CD14-positive monocyte (primary cell): ENCODE data around the gene B3GALT4. TPM values are rescaled to one million over a fixed set of nuclear protein-coding genes. Genes with fewer than 3 reads are reported as not detected.
A peak's percentile ranks its signal among the peaks of the same experiment; 100 is the strongest.

Source experiments
- DNase-seq, 3 donors: peaks; one replicate each; pipeline ENCODE4 v3.0.0-alpha.2; 2011 to 2022
- H2AFZ ChIP-seq: 2 replicates; pipeline ENCODE4 v1.6.0; 2012; ENCODE audit warnings: mild to moderate bottlenecking, low read depth, low read length, inconsistent platforms; ENCODE audit not compliant: insufficient read depth, poor library complexity, severe bottlenecking
- H3K27ac ChIP-seq, 2 donors: 1 replicate in 1 of 2; 2 replicates in 1 of 2; pipeline ENCODE4 v1.5.1; 2012 to 2013; ENCODE audit warnings: low read length in 2 of 2, control low read depth in 1 of 2, inconsistent platforms in 1 of 2, low read depth in 1 of 2, mild to moderate bottlenecking in 1 of 2
- H3K27me3 ChIP-seq, 2 donors: one replicate each; pipeline versions ENCODE4 v1.6.0 to v1.6.1; 2011 to 2013; ENCODE audit warnings: low read length in 2 of 2; ENCODE audit not compliant: control insufficient read depth in 2 of 2, insufficient read depth in 2 of 2
- H3K36me3 ChIP-seq, 2 donors: replicated peaks in 1 of 2; 1 replicate in 1 of 2; 2 replicates in 1 of 2; pipeline versions ENCODE4 v1.5.1 to v1.6.1; 2012 to 2013; ENCODE audit warnings: low read length in 2 of 2, control low read depth in 1 of 2, inconsistent platforms in 1 of 2, mild to moderate bottlenecking in 1 of 2; ENCODE audit not compliant: insufficient read depth in 2 of 2, control insufficient read depth in 1 of 2
- H3K4me1 ChIP-seq, 2 donors: 1 replicate in 1 of 2; 2 replicates in 1 of 2; pipeline versions ENCODE4 v1.5.1 to v1.6.1; 2012 to 2013; ENCODE audit warnings: low read length in 2 of 2, control low read depth in 1 of 2, inconsistent platforms in 1 of 2, mild to moderate bottlenecking in 1 of 2, moderate library complexity in 1 of 2; ENCODE audit not compliant: insufficient read depth in 2 of 2, control insufficient read depth in 1 of 2
- H3K4me2 ChIP-seq: replicated peaks from 2 replicates; pipeline ENCODE3; 2012; ENCODE audit warnings: low read length, moderate library complexity, mild to moderate bottlenecking; ENCODE audit not compliant: poor library complexity, severe bottlenecking; ENCODE audit errors: extremely low read depth
- H3K4me3 ChIP-seq, 3 experiments: fragments of 200-600 bp in 1 of 3; sonication (generic) in 1 of 3; replicated peaks in 1 of 3; 1 replicate in 2 of 3; 2 replicates in 1 of 3; pipeline ENCODE4 v1.5.1; 2011 to 2013; ENCODE audit warnings: low read length in 3 of 3, mild to moderate bottlenecking in 3 of 3, control low read depth in 2 of 3, low read depth in 2 of 3, inconsistent platforms in 1 of 3, moderate library complexity in 1 of 3
- H3K79me2 ChIP-seq: 2 replicates; pipeline ENCODE4 v1.6.0; 2012; ENCODE audit warnings: mild to moderate bottlenecking, control low read depth, inconsistent platforms, low read length, moderate library complexity; ENCODE audit not compliant: insufficient read depth
- H3K9ac ChIP-seq: 2 replicates; pipeline ENCODE4 v1.6.0; 2017; ENCODE audit warnings: low read length, mild to moderate bottlenecking; ENCODE audit not compliant: insufficient read depth, poor library complexity, severe bottlenecking
- H3K9me3 ChIP-seq, 2 donors: replicated peaks in 1 of 2; 1 replicate in 1 of 2; 2 replicates in 1 of 2; pipeline versions ENCODE4 v1.5.1 to v1.6.1; 2012 to 2013; ENCODE audit warnings: low read length in 2 of 2, control low read depth in 1 of 2; ENCODE audit not compliant: control insufficient read depth in 1 of 2, insufficient read depth in 1 of 2
- H4K20me1 ChIP-seq: 2 replicates; pipeline ENCODE4 v1.6.0; 2012; ENCODE audit warnings: mild to moderate bottlenecking, low read length, control low read depth, moderate library complexity; ENCODE audit not compliant: insufficient read depth
- H3K27ac Mint-ChIP-seq, 7 donors: one replicate each; pipeline ENCODE4 v1.8.0; 2020; ENCODE audit warnings: mild to moderate bottlenecking in 7 of 7, mixed read lengths in 7 of 7, moderate library complexity in 6 of 7, inconsistent platforms in 2 of 7
- H3K27me3 Mint-ChIP-seq, 3 donors: one replicate each; pipeline ENCODE4 v1.8.0; 2021 to 2022; ENCODE audit warnings: low read depth in 3 of 3, mild to moderate bottlenecking in 3 of 3, mixed read lengths in 3 of 3, moderate library complexity in 3 of 3, inconsistent platforms in 1 of 3
- H3K36me3 Mint-ChIP-seq, 2 donors: one replicate each; pipeline ENCODE4 v1.8.0; 2020; ENCODE audit warnings: mixed read lengths in 2 of 2, inconsistent platforms in 1 of 2, mild to moderate bottlenecking in 1 of 2
- H3K4me1 Mint-ChIP-seq: one replicate; pipeline ENCODE4 v1.8.0; 2020; ENCODE audit warnings: mild to moderate bottlenecking, mixed read lengths
- H3K4me3 Mint-ChIP-seq, 2 donors: one replicate each; pipeline ENCODE4 v1.8.0; 2020; ENCODE audit warnings: mild to moderate bottlenecking in 2 of 2, mixed read lengths in 2 of 2, moderate library complexity in 1 of 2
- H3K9me3 Mint-ChIP-seq, 7 donors: one replicate each; pipeline ENCODE4 v1.8.0; 2020 to 2022; ENCODE audit warnings: mixed read lengths in 7 of 7, mild to moderate bottlenecking in 6 of 7, moderate library complexity in 6 of 7, inconsistent platforms in 2 of 7
- CTCF ChIP-seq: fragments of 200-600 bp; IDR thresholded peaks from one replicate; pipeline ENCODE4 v1.8.0; 2022; ENCODE audit warnings: antibody characterized with exemption, mild to moderate bottlenecking
- WGBS: methylation state at CpG from one replicate; pipeline ENCODE4 v1.1.5; 2013; ENCODE audit warnings: missing lambda C conversion rate; ENCODE audit not compliant: insufficient coverage; 5-methylcytosine and 5-hydroxymethylcytosine counted together
- intact Hi-C, 2 donors: fragments of 100-400 bp; cut with micrococcal nuclease; formaldehyde crosslinking; loops; one replicate each; pipeline versions ENCODE4 v1.15.0 to v1.15.1; 2023
- polyA plus RNA-seq, 3 donors: library from polyadenylated mRNA; depleted of rRNA in 1 of 3; unstranded in 2 of 3; stranded (reverse) in 1 of 3; fragments of 300-500 nt in 2 of 3; fragments of >200 nt in 1 of 3; fragmentation: Illumina TruSeq in 2 of 3; gene quantifications; 1 replicate in 2 of 3; 2 replicates in 1 of 3; pipeline ENCODE4 v1.2.3, GENCODE V29; 2012 to 2021

B3GALT4 gene
- polyA plus RNA-seq, 3 donors: 6.5 to 32.2 (median 28.5) TPM

- Histone ChIP-seq H3K27ac (peak overlapping the region in 1 of 2 donors; percentile 75), H3K36me3 (peaks cover 49 to 70% of the 10 kb centered on the region in 2 donors), H3K9ac (peak overlapping the region; percentile 68), H3K79me2 (peaks cover 51% of the 10 kb centered on the region), H3K4me1 (peaks cover 19 to 23% of the 10 kb centered on the region in 2 donors), H3K9me3 (no peaks in the 10 kb centered on the region), H3K4me2 (peak overlapping the region; percentile 90), H4K20me1 (peaks cover 49% of the 10 kb centered on the region), H3K4me3 (peak overlapping the region; percentile 81 to 99 (median 82)), H3K27me3 (no peaks in the 10 kb centered on the region), H2AFZ (peak overlapping the region; percentile 91)
- peak in 1 of 3 donors; percentile 28 for DNase-seq
- no peak for TF ChIP-seq CTCF
- 0% methylated on average over 4 of the region's 14 CpGs for WGBS
- Mint-ChIP-seq H3K27ac (peak overlapping the region; percentile 89 to 96 (median 94)), H3K9me3 (no peaks in the 10 kb centered on the region), H3K4me1 (peaks cover 33% of the 10 kb centered on the region), H3K4me3 (peak overlapping the region; percentile 99 to 100), H3K27me3 (no peaks in the 10 kb centered on the region), H3K36me3 (peaks cover 58 to 59% of the 10 kb centered on the region in 2 donors)
- intact Hi-C loops: loop anchor here in 1 of 2 donors (2.0 to 10.0 kb wide), 2 partner anchors 17 to 105 kb away; partner anchors contain the start of genes KIFC1 and RPS18
Observed at GRCh38 chr6:33289784-33290315, 12.9 kb downstream of the B3GALT4 start.

- Histone ChIP-seq H3K9me3 (no peaks in the 10 kb centered on the region), H3K4me1 (peaks cover 19 to 23% of the 10 kb centered on the region in 2 donors), H3K79me2 (peaks cover 55% of the 10 kb centered on the region), H3K4me3 (peak overlapping the region in 1 of 3 experiments; percentile 99), H3K9ac (peak overlapping the region; percentile 68), H3K27ac (peak overlapping the region in 1 of 2 donors; percentile 75), H2AFZ (no peak overlapping the region), H3K36me3 (peaks cover 52 to 70% of the 10 kb centered on the region in 2 donors), H3K27me3 (no peaks in the 10 kb centered on the region), H3K4me2 (peak overlapping the region; percentile 90), H4K20me1 (peaks cover 55% of the 10 kb centered on the region)
- Mint-ChIP-seq H3K36me3 (peaks cover 61 to 64% of the 10 kb centered on the region in 2 donors), H3K9me3 (no peaks in the 10 kb centered on the region), H3K4me1 (peaks cover 33% of the 10 kb centered on the region), H3K4me3 (peak overlapping the region; percentile 99 to 100), H3K27me3 (no peaks in the 10 kb centered on the region), H3K27ac (peak overlapping the region in 2 of 7 donors; percentile 32 to 94)
- TF ChIP-seq CTCF: no peak
- no peak for DNase-seq
- intact Hi-C loops: loop anchor here in 1 of 2 donors (10.0 kb wide), 1 partner anchor 104 kb away; the partner anchor contains the start of gene KIFC1
- WGBS: 89% methylated on average over 2 of the region's 7 CpGs
Observed at GRCh38 chr6:33290459-33290858, 13.5 kb downstream of the B3GALT4 start.
